Measurements from ENCODE around the gene REEP1. TPM values are rescaled to one million over a fixed set of nuclear protein-coding genes. Genes with fewer than 3 reads are reported as not detected.
A peak's percentile ranks its signal among the peaks of the same experiment; 100 is the strongest.

Gene REEP1
- total and polyA plus RNA-seq, 2 of the 13 experiments (the other 11 are each of a cell fraction or from before 2014, with no cell fraction given): 0.27 TPM; not detected in 1

GRCh38 chr2:86195055-86195807 is 142.2 kb downstream of the REEP1 start, which contains the start of gene IMMT (continued):
- TF ChIP-seq ZNF850 (CRISPR knock-in tag; conservative IDR thresholded peaks at IDR 0.05) (no peak), FOXA1 (IDR thresholded peaks at IDR 0.05) (no peak), FOXA1 (CRISPR knock-in tag; IDR thresholded peaks at IDR 0.05) (peak; percentile 45; the same call in 1 of the 2 replicates), DMTF1 (CRISPR knock-in tag; IDR thresholded peaks at IDR 0.05) (peak; percentile 89; the same call in 1 of the 2 replicates), JUND (CRISPR knock-in tag; IDR thresholded peaks at IDR 0.05) (peak; percentile 70), SOX6 (IDR thresholded peaks at IDR 0.05) (no peak), SOX6 (CRISPR knock-in tag; IDR thresholded peaks at IDR 0.05) (peak; percentile 87), ASH2L (IDR thresholded peaks at IDR 0.05; ENCODE audit: insufficient read length, low read depth, low read length) (peak; percentile 99), ZNF615 (CRISPR knock-in tag; IDR thresholded peaks at IDR 0.05; ENCODE audit: borderline replicate concordance) (no peak; the same call in 1 of the 2 replicates), MED8 (CRISPR knock-in tag; IDR thresholded peaks at IDR 0.05; ENCODE audit: insufficient replicate concordance) (peak; percentile 94), ZNF263 (CRISPR knock-in tag; IDR thresholded peaks at IDR 0.05) (peak; percentile 69; the same call in 1 of the 2 replicates), ARID4A (CRISPR knock-in tag; IDR thresholded peaks at IDR 0.05; ENCODE audit: borderline replicate concordance) (peak; percentile 98), POLR2AphosphoS2 (IDR thresholded peaks at IDR 0.05; ENCODE audit: low read depth, low read length) (peak; percentile 79; the same call in 1 of the 2 replicates), TMF1 (CRISPR knock-in tag; IDR thresholded peaks at IDR 0.05; ENCODE audit: low read depth) (no peak), ZNF598 (CRISPR knock-in tag; IDR thresholded peaks at IDR 0.05; ENCODE audit: borderline replicate concordance) (peak; percentile 99), RARA (CRISPR knock-in tag; IDR thresholded peaks at IDR 0.05) (peak; percentile 50), ZNF510 (CRISPR knock-in tag; IDR thresholded peaks at IDR 0.05; ENCODE audit: low read depth) (peak; percentile 82; the same call in 1 of the 2 replicates), ZSCAN5A (CRISPR knock-in tag; IDR thresholded peaks at IDR 0.05; ENCODE audit: borderline replicate concordance) (peak; percentile 14; the same call in 1 of the 2 replicates), KMT2A (CRISPR knock-in tag; IDR thresholded peaks at IDR 0.05) (peak; percentile 77; the same call in 1 of the 2 replicates), CREB3 (CRISPR knock-in tag; IDR thresholded peaks at IDR 0.05) (peak; percentile 94)
